Keratinocyte (primary cell): Measurements from ENCODE around the gene LYVE1. TPM values are rescaled to one million over a fixed set of nuclear protein-coding genes. Genes with fewer than 3 reads are reported as not detected.

Source experiments
- DNase-seq: peaks from one replicate; pipeline ENCODE4 v3.0.0-alpha.2; 2011; ENCODE audit warnings: low read depth, missing footprints, low spot score
- FAIRE-seq: peaks from 2 replicates; lab custom pipeline; 2011; peaks lifted over from hg19 to GRCh38; lab: Jason Lieb, UNC
- H2AFZ ChIP-seq: 2 replicates; pipeline ENCODE4 v1.6.0; 2012; ENCODE audit warnings: low read length, control low read depth, inconsistent platforms; ENCODE audit not compliant: control insufficient read depth
- H3K27ac ChIP-seq: 2 replicates; pipeline ENCODE4 v1.5.1; 2011; ENCODE audit warnings: low read length; ENCODE audit not compliant: control insufficient read depth, insufficient read depth
- H3K27me3 ChIP-seq: 3 replicates; pipeline ENCODE4 v1.6.0; 2011; ENCODE audit warnings: low read length; ENCODE audit not compliant: control insufficient read depth, insufficient read depth; ENCODE audit errors: extremely low read depth
- H3K36me3 ChIP-seq, 2 experiments: 2 replicates in 1 of 2; 3 replicates in 1 of 2; pipeline ENCODE4 v1.5.1; 2011; ENCODE audit warnings: low read length in 2 of 2, mild to moderate bottlenecking in 1 of 2; ENCODE audit not compliant: control insufficient read depth in 2 of 2, insufficient read depth in 2 of 2; ENCODE audit errors: extremely low read depth in 1 of 2
- H3K4me1 ChIP-seq: 3 replicates; pipeline ENCODE4 v1.5.1; 2011; ENCODE audit warnings: low read length; ENCODE audit not compliant: control insufficient read depth, insufficient read depth; ENCODE audit errors: extremely low read depth
- H3K4me2 ChIP-seq: 3 replicates; pipeline ENCODE4 v1.6.0; 2011; ENCODE audit warnings: low read depth, low read length; ENCODE audit not compliant: control insufficient read depth, insufficient read depth; ENCODE audit errors: extremely low read depth
- H3K4me3 ChIP-seq, 3 experiments: fragments of 200-600 bp in 1 of 3; sonication (generic) in 1 of 3; 2 replicates in 2 of 3; 3 replicates in 1 of 3; pipeline ENCODE4 v1.5.1; 2011 to 2016; ENCODE audit warnings: low read length in 3 of 3, mild to moderate bottlenecking in 3 of 3, control low read depth in 2 of 3, inconsistent platforms in 1 of 3, low read depth in 1 of 3, mixed read lengths in 1 of 3, mixed run types in 1 of 3, moderate library complexity in 1 of 3; ENCODE audit not compliant: control insufficient read depth in 2 of 3, insufficient read depth in 2 of 3; ENCODE audit errors: extremely low read depth in 1 of 3
- H3K79me2 ChIP-seq: 2 replicates; pipeline ENCODE4 v1.6.0; 2012; ENCODE audit warnings: low read length; ENCODE audit not compliant: control insufficient read depth, insufficient read depth
- H3K9ac ChIP-seq: 3 replicates; pipeline ENCODE4 v1.6.0; 2011; ENCODE audit warnings: low read length; ENCODE audit not compliant: control insufficient read depth, insufficient read depth; ENCODE audit errors: extremely low read depth
- H3K9me1 ChIP-seq: 3 replicates; pipeline ENCODE4 v1.6.0; 2011; ENCODE audit warnings: low read length; ENCODE audit not compliant: control insufficient read depth, insufficient read depth; ENCODE audit errors: extremely low read depth
- H3K9me3 ChIP-seq: 2 replicates; pipeline ENCODE4 v1.5.1; 2012; ENCODE audit warnings: low read depth, low read length; ENCODE audit not compliant: control insufficient read depth
- H4K20me1 ChIP-seq: 3 replicates; pipeline ENCODE4 v1.6.0; 2011; ENCODE audit warnings: low read length; ENCODE audit not compliant: control insufficient read depth, insufficient read depth; ENCODE audit errors: extremely low read depth
- EZH2 ChIP-seq: IDR thresholded peaks from one replicate; pipeline ENCODE4 v1.6.1; 2012; ENCODE audit warnings: inconsistent platforms, mild to moderate bottlenecking, low read length, moderate library complexity
- dilution Hi-C: fragments of 300-500 bp; cut with MboI; formaldehyde crosslinking; loops from one replicate; pipeline ENCODE4 v1.7.0; 2020; ENCODE audit warnings: low sequenced_read_pairs; ENCODE audit not compliant: extremely low pct_ligation_motif_present
- polyA plus RNA-seq, 5 experiments: library from polyadenylated mRNA; depleted of rRNA in 3 of 5; stranded (reverse) in 3 of 5; stranded (forward) in 1 of 5; unstranded in 1 of 5; fragments of >200 nt; gene quantifications; 1 replicate in 1 of 5; 2 replicates in 3 of 5; 3 replicates in 1 of 5; pipeline versions ENCODE4 v1.2.1 to v1.2.3, GENCODE V29; 2011 to 2012; ENCODE audit warnings: missing spikeins in 2 of 5, low read depth in 1 of 5, low replicate concordance in 1 of 5
- TF ChIP-seq, protein P1 (sequence below), 3 experiments: IDR thresholded peaks in 1 of 3; conservative IDR thresholded peaks in 1 of 3; optimal IDR thresholded peaks in 1 of 3; 2 replicates in 2 of 3; 3 replicates in 1 of 3; pipeline versions ENCODE3 to v1.5.1; 2011; ENCODE audit warnings: low read length in 3 of 3, mild to moderate bottlenecking in 3 of 3, moderate library complexity in 2 of 3, control low read depth in 1 of 3, inconsistent platforms in 1 of 3; ENCODE audit not compliant: insufficient read depth in 2 of 3; ENCODE audit errors: extremely low read depth in 1 of 3

LYVE1 gene
- polyA plus RNA-seq, 1 donor (not counting 4 experiments of a cell fraction or from before 2014, with no cell fraction given), result not detected

DNA sequence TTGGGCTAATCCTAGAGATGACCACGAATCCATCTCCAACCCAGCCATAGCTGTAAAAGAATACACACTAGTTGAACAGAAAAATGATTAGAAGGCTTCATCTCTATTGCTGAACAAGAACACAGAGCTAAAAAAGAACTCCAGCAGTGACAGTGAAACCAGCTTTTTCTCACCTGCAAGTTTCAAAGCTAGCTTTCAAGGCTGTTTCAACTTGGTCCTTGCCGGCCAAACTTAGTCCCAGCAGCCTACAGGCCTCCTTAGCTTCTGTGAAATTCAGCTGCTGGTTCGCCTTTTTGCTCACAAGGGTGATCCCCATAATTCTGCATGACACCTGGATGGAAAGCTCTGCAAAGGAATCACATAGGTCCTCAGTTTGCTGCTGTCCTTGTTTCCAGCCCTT, 4.4 kb downstream of the LYVE1 start:
- Histone ChIP-seq H3K9me1 (no peaks in the 10 kb centered on the region), H2AFZ (no peak overlapping the region), H3K4me2 (no peak overlapping the region), H3K9me3 (no peaks in the 10 kb centered on the region), H3K79me2 (no peaks in the 10 kb centered on the region), H3K9ac (no peak overlapping the region), H3K4me1 (peaks cover 2% of the 10 kb centered on the region), H3K36me3 (no peaks in the 10 kb centered on the region), H3K27ac (no peak overlapping the region), H3K27me3 (no peaks in the 10 kb centered on the region), H3K4me3 (no peak overlapping the region), H4K20me1 (no peaks in the 10 kb centered on the region)
- no peak for TF ChIP-seq EZH2
- TF ChIP-seq, protein P1, sequence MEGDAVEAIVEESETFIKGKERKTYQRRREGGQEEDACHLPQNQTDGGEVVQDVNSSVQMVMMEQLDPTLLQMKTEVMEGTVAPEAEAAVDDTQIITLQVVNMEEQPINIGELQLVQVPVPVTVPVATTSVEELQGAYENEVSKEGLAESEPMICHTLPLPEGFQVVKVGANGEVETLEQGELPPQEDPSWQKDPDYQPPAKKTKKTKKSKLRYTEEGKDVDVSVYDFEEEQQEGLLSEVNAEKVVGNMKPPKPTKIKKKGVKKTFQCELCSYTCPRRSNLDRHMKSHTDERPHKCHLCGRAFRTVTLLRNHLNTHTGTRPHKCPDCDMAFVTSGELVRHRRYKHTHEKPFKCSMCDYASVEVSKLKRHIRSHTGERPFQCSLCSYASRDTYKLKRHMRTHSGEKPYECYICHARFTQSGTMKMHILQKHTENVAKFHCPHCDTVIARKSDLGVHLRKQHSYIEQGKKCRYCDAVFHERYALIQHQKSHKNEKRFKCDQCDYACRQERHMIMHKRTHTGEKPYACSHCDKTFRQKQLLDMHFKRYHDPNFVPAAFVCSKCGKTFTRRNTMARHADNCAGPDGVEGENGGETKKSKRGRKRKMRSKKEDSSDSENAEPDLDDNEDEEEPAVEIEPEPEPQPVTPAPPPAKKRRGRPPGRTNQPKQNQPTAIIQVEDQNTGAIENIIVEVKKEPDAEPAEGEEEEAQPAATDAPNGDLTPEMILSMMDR (optimal IDR thresholded peaks at IDR 0.05 in 1 of 3, IDR thresholded peaks at IDR 0.05 in 1 of 3, conservative IDR thresholded peaks at IDR 0.05 in 1 of 3; ENCODE audit: extremely low read depth in 1 of 3, insufficient read depth in 2 of 3, low read length in 3 of 3), result no peak
- dilution Hi-C loops, result no loop called here
- no peak for FAIRE-seq
- DNase-seq, result no peak

DNA sequence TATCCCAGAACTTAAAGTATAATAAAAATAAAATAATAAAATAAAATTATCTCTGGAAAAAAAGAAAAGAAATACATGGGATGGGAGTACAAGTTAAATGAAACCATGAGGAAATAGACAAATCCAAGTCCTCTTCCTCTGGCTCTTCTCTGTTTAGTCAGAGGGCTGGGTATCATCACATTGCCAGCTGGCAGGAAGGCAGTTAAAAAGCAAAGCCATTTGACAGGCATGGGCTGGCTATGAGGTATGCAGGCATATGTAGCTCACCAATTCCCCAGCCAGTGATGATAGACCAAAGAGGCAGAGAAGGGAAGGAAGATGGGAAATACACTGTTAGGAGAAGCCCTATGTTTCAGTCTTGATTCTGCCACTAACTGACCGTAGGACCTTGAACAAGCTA, 6.5 kb downstream of the LYVE1 start:
- no peak overlapping the region for H3K9ac ChIP-seq

More for the DNA sequence above, 6.5 kb downstream of the LYVE1 start:
- Histone ChIP-seq H3K27ac (no peak overlapping the region), H3K27me3 (no peaks in the 10 kb centered on the region), H3K36me3 (no peaks in the 10 kb centered on the region), H3K79me2 (no peaks in the 10 kb centered on the region), H4K20me1 (no peaks in the 10 kb centered on the region), H2AFZ (no peak overlapping the region), H3K4me2 (no peak overlapping the region), H3K9me1 (no peaks in the 10 kb centered on the region), H3K4me3 (no peak overlapping the region), H3K9me3 (no peaks in the 10 kb centered on the region), H3K4me1 (peaks cover 2% of the 10 kb centered on the region)
- TF ChIP-seq, protein P1 (optimal IDR thresholded peaks at IDR 0.05 in 1 of 3, IDR thresholded peaks at IDR 0.05 in 1 of 3, conservative IDR thresholded peaks at IDR 0.05 in 1 of 3; ENCODE audit: extremely low read depth in 1 of 3, insufficient read depth in 2 of 3, low read length in 3 of 3), result no peak
- no peak for TF ChIP-seq EZH2
- dilution Hi-C loops, result no loop called here
- DNase-seq (no peak), FAIRE-seq (no peak)
